NCI-H345 treated with DMSO at 0.1 percent for 48 hours (cell line): ENCODE results near the gene CD8A.
"Not testable (repeated sequence)": the region's sequence is repeated elsewhere in the genome, so short reads cannot be mapped to it uniquely, and the experiment has no call there.

Source experiments
- DNase-seq: peaks from one replicate; lab custom pipeline; 2025; ENCODE audit not compliant: unreplicated experiment; lab: John Stamatoyannopoulos, UW

The CD8A gene

GRCh38 chr2:86741889-86742498, 48.7 kb downstream of the CD8A start:
- not testable (repeated sequence) for DNase-seq

GRCh38 chr2:86739889-86740288, 50.8 kb downstream of the CD8A start:
- not testable (repeated sequence) for DNase-seq

GRCh38 chr2:86739485-86739884, 51.2 kb downstream of the CD8A start:
- not testable (repeated sequence) for DNase-seq

GRCh38 chr2:86734896-86735295, 55.8 kb downstream of the CD8A start:
- not testable (repeated sequence) for DNase-seq
